NAMALWA (cell line): ENCODE data around the gene UVRAG.
A peak's percentile ranks its signal among the peaks of the same experiment; 100 is the strongest.

ENCODE experiments used
- DNase-seq: peaks from one replicate; pipeline ENCODE4 v3.0.0-alpha.2; 2015; ENCODE audit warnings: low spot score

Gene UVRAG

GRCh38 chr11:76119779-76120178 lies 304.8 kb downstream of the UVRAG start:
- DNase-seq, result no peak

GRCh38 chr11:76120513-76121101 lies 305.6 kb downstream of the UVRAG start:
- DNase-seq, result no peak

- no peak for DNase-seq
These were observed 308.2 kb downstream of the UVRAG start for GRCh38 chr11:76123248-76123647.

- DNase-seq, result peak; percentile 20
These were observed 310.1 kb downstream of the UVRAG start for GRCh38 chr11:76124905-76125770.

GRCh38 chr11:76129729-76130128 lies 314.7 kb downstream of the UVRAG start:
- DNase-seq, result no peak

GRCh38 chr11:76131142-76131541 lies 316.1 kb downstream of the UVRAG start:
- no peak for DNase-seq

- DNase-seq, result no peak
These were observed 316.9 kb downstream of the UVRAG start for GRCh38 chr11:76131671-76132631.

GRCh38 chr11:76134239-76134638 lies 319.2 kb downstream of the UVRAG start:
- no peak for DNase-seq

GRCh38 chr11:76135491-76135890 lies 320.5 kb downstream of the UVRAG start:
- DNase-seq, result no peak

GRCh38 chr11:76139314-76139713 lies 324.3 kb downstream of the UVRAG start:
- DNase-seq, result no peak

GRCh38 chr11:76140912-76141574 lies 326.0 kb downstream of the UVRAG start:
- no peak for DNase-seq

GRCh38 chr11:76141901-76142588 lies 327.0 kb downstream of the UVRAG start:
- no peak for DNase-seq

- DNase-seq, result no peak
These were observed 328.3 kb downstream of the UVRAG start for GRCh38 chr11:76143274-76143673.

- no peak for DNase-seq
These were observed 332.2 kb downstream of the UVRAG start for GRCh38 chr11:76147106-76147740.

- no peak for DNase-seq
These were observed 333.2 kb downstream of the UVRAG start for GRCh38 chr11:76148231-76148630.

GRCh38 chr11:76148941-76149613 lies 334.1 kb downstream of the UVRAG start:
- DNase-seq, result no peak

GRCh38 chr11:76149713-76150112 lies 334.7 kb downstream of the UVRAG start:
- DNase-seq, result no peak

GRCh38 chr11:76150141-76150540 lies 335.1 kb downstream of the UVRAG start:
- no peak for DNase-seq

GRCh38 chr11:76151556-76152085 lies 336.6 kb downstream of the UVRAG start:
- no peak for DNase-seq
